Hematopoietic multipotent progenitor cell treated with erythropoietin and hydrocortisone succinate and interleukin-3 and kit ligand, for 6 days (in vitro differentiated cells): ENCODE data around the gene LAMA5.

Source experiments
- DNase-seq: peaks from one replicate; pipeline ENCODE4 v3.0.0-alpha.2; 2015

Gene LAMA5

GRCh38 chr20:62344782-62345181 is 22.3 kb downstream of the LAMA5 start:
- no peak for DNase-seq

GRCh38 chr20:62344092-62344491 is 23.0 kb downstream of the LAMA5 start:
- no peak for DNase-seq

GRCh38 chr20:62342910-62343309 is 24.2 kb downstream of the LAMA5 start:
- no peak for DNase-seq

- no peak for DNase-seq
Observed at GRCh38 chr20:62339647-62340062, 27.5 kb downstream of the LAMA5 start.

GRCh38 chr20:62338294-62338620 is 28.9 kb downstream of the LAMA5 start:
- no peak for DNase-seq

GRCh38 chr20:62337558-62338293 is 29.4 kb downstream of the LAMA5 start:
- DNase-seq, result no peak

- no peak for DNase-seq
Observed at GRCh38 chr20:62336775-62337557, 30.1 kb downstream of the LAMA5 start.

GRCh38 chr20:62336329-62336728 is 30.8 kb downstream of the LAMA5 start:
- no peak for DNase-seq

GRCh38 chr20:62335532-62335931 is 31.6 kb downstream of the LAMA5 start:
- no peak for DNase-seq

- no peak for DNase-seq
Observed at GRCh38 chr20:62334881-62335280, 32.2 kb downstream of the LAMA5 start.

- no peak for DNase-seq
Observed at GRCh38 chr20:62333820-62334595, 33.1 kb downstream of the LAMA5 start.

- DNase-seq, result no peak
Observed at GRCh38 chr20:62332989-62333819, 33.9 kb downstream of the LAMA5 start.

GRCh38 chr20:62332421-62332820 is 34.7 kb downstream of the LAMA5 start:
- DNase-seq, result no peak

GRCh38 chr20:62331347-62331746 is 35.8 kb downstream of the LAMA5 start:
- DNase-seq, result no peak

- no peak for DNase-seq
Observed at GRCh38 chr20:62330576-62331317, 36.4 kb downstream of the LAMA5 start.

GRCh38 chr20:62329389-62330377 is 37.4 kb downstream of the LAMA5 start:
- no peak for DNase-seq

GRCh38 chr20:62328684-62329388 is 38.3 kb downstream of the LAMA5 start:
- DNase-seq, result no peak

- no peak for DNase-seq
Observed at GRCh38 chr20:62327726-62328495, 39.2 kb downstream of the LAMA5 start.
